LNCaP clone FGC (cell line): ENCODE data around the gene CCDC60.

Source experiments
- DNase-seq: peaks from one replicate; pipeline ENCODE4 v3.0.0-alpha.2; 2011; ENCODE audit warnings: low read depth
- H3K4me3 ChIP-seq: 2 replicates; pipeline ENCODE4 v1.5.1; 2011; ENCODE audit warnings: mild to moderate bottlenecking, low read depth, low read length, control low read depth
- TF ChIP-seq, protein P1 (sequence below): IDR thresholded peaks from 2 replicates; pipeline ENCODE4 v1.5.1; 2012; ENCODE audit warnings: mild to moderate bottlenecking; ENCODE audit not compliant: control insufficient read depth, insufficient read depth; ENCODE audit errors: extremely low read depth

Gene CCDC60

DNA sequence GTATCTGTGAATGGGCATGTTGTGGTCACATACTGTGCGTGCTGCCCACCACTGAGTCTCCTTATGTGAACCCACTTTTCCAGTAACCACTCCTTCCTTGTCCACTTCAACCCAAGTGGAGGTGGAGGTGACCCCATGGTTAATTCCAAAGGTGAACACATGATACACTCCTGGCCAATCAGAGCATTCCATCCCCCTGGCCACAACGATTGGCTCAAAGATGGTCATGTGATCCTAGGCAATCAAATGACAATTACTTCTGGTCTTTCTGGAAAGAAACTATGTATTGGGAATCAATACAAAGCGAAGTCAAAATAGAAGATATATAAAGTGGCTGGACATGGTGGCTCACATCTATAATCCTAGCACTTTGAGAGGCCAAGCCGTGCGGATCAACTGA, 20.2 kb upstream of the CCDC60 start:
- DNase-seq, result no peak
- no peak overlapping the region for H3K4me3 ChIP-seq
- TF ChIP-seq, protein P1, sequence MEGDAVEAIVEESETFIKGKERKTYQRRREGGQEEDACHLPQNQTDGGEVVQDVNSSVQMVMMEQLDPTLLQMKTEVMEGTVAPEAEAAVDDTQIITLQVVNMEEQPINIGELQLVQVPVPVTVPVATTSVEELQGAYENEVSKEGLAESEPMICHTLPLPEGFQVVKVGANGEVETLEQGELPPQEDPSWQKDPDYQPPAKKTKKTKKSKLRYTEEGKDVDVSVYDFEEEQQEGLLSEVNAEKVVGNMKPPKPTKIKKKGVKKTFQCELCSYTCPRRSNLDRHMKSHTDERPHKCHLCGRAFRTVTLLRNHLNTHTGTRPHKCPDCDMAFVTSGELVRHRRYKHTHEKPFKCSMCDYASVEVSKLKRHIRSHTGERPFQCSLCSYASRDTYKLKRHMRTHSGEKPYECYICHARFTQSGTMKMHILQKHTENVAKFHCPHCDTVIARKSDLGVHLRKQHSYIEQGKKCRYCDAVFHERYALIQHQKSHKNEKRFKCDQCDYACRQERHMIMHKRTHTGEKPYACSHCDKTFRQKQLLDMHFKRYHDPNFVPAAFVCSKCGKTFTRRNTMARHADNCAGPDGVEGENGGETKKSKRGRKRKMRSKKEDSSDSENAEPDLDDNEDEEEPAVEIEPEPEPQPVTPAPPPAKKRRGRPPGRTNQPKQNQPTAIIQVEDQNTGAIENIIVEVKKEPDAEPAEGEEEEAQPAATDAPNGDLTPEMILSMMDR, result no peak

DNA sequence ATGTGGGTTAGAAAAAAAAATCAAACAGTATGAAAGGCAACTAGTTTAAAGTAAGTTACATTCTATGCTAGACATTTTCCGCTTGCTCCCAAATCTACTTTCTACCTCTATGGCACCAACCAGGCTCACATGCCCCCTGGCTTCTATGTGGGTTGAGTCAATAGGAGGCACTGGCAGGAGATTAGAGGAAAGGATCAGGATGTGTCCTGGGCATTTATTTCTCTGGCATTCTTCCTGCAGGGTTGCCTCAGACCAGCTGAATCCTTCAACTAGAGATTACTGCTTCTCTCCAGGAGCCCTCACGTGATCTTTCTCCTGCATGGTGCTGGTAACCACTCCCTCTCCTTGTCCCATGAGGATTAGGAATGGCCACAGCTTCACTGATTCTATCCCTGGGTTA, 14.9 kb upstream of the CCDC60 start:
- H3K4me3 ChIP-seq, result no peak overlapping the region
- TF ChIP-seq, protein P1, result no peak
- DNase-seq, result no peak

DNA sequence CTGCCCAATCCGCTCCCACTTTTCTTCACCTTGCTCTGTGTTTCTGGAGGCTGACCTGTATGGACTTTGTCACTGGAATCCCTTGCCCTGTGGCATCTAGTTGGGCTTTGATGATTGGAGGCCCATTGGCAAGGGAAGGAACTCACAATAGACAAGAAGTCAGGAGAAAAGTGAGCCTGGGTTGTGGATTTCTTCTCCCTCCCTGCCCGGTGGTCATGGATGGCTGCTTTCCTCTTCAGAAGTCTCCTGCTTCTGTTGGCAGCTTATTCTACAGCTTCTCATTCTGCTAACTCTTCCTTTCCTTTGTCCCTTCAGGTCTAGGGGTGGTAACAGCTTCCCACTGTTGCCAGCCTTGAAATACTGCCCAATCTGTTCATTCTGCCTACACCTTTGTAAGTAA, 13.9 kb upstream of the CCDC60 start:
- TF ChIP-seq, protein P1, result no peak
- DNase-seq, result no peak
- no peak overlapping the region for H3K4me3 ChIP-seq

DNA sequence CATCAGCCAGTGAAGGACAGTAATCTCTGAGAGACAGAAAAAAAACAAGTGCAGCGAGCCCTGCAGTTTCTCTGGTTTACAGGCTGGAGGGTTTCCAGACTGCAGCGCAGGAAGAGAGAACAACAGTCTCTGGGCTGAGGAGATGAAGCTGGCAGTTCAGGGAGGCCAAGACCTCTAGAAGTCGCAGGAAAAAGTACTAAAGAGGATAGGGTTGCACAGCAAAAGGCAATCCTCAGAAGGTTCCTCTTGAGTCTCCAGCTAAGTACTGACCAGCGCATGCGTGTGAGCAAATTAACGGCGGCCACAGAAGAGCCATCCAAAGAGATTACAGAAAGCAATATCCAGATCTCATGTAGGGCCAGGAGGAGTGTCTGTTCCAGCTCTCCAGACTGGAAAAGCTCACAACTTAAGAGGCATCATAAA, 12.2 kb upstream of the CCDC60 start:
- no peak for DNase-seq
- TF ChIP-seq, protein P1, result no peak
- no peak overlapping the region for H3K4me3 ChIP-seq

DNA sequence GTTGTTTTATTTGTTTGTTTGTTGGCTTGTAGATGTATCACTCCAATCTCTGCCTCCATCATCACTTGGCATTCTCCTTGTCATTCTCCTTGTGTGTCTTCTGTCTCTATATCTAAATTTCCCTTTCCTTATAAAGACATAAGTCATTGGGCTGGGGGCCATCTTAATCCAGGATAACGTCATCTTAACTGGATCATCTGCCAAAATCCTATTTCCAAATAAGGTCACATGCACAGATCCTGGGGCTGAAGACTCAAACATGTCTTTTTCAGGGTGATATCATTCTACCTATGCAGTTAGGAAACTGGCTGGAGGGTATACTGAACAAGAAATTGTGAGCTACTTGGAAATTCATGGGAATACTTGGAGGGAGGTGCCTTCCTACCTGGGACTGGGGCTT, 8.7 kb upstream of the CCDC60 start:
- TF ChIP-seq, protein P1, result no peak
- no peak for DNase-seq
- H3K4me3 ChIP-seq, result no peak overlapping the region

DNA sequence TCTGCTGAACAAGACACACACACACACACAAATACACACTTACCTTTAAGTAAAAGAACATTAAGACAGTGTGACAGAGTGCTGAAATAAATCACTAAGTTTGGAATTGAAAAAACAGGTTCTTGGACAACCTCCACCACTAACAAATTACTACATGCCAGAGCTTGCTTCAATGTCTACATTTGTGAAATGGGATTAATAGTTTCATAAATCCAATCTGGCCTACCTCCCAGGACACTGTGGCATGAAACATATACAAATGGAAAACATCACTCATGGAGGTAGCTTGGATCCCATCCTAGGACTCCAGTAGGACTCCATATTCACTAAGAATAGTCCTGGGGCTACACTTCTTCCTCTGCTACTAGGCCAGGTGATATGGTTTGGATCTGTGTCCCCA, 8.2 kb upstream of the CCDC60 start:
- no peak for DNase-seq
- TF ChIP-seq, protein P1, result no peak
- H3K4me3 ChIP-seq, result no peak overlapping the region

DNA sequence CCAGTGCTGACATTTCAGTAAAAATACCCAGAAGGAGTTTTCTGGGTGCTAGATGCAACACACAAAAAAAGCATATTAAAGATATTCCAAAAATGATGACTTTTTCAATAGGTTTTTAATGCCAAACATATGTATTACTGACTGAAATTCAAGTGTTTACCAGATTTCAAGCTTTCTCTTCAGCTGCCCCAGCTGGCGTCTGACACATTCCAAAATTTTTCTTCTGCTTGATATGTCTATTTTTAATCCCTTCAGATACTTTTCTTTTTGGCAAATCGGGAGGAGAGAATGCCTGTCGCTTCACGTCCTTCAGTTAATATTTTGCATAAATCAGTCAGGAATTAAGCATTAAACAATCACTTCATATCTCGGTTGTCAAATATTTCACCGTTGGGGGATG, 7.1 kb upstream of the CCDC60 start:
- H3K4me3 ChIP-seq, result no peak overlapping the region
- no peak for DNase-seq
- TF ChIP-seq, protein P1, result no peak
